ENCODE results near the gene MCTS1.

- no peak for TF ChIP-seq EZH2 (IDR thresholded peaks at IDR 0.05)
- TF ChIP-seq POLR2AphosphoS5 (IDR thresholded peaks at IDR 0.05; ENCODE audit: borderline replicate concordance, low read depth, low read length): no peak
These were observed 8.2 kb downstream of the MCTS1 start for GRCh38 chrX:120612086-120612485.

Measured in SK-N-MC (cell line).